Calu3 (cell line): ENCODE measurements around the gene ERC2. TPM values are rescaled to one million over a fixed set of nuclear protein-coding genes. Genes with fewer than 3 reads are reported as not detected.
"Not testable (repeated sequence)": the region's sequence is repeated elsewhere in the genome, so short reads cannot be mapped to it uniquely, and the experiment has no call there.

ENCODE experiments used
- Bru-seq: library from RNA; stranded (reverse); fragments of 400-500 nt; gene quantifications from one replicate; lab custom pipeline; 2021; lab: Mats Ljungman, UMichigan
- BruChase-seq, 2 experiments: library from RNA; stranded (reverse); fragments of 400-500 nt; gene quantifications; one replicate each; lab custom pipeline; 2021; lab: Mats Ljungman, UMichigan
- BruUV-seq: library from RNA; stranded (reverse); fragments of 400-500 nt; replicated peaks from 2 replicates; lab custom pipeline; 2021; lab: Mats Ljungman, UMichigan
- CTCF ChIA-PET: fragments of 300-600 bp; sonication (Branson Sonifier 250); formaldehyde crosslinking; loops from one replicate; lab custom pipeline; 2022; ENCODE audit warnings: antibody characterized with exemption; lab: Charles Lee
- DNase-seq: peaks from one replicate; pipeline ENCODE4 v3.0.0; 2022
- H3K27ac Mint-ChIP-seq: one replicate; pipeline ENCODE4 v1.8.0; 2022; ENCODE audit warnings: mixed read lengths; ENCODE audit not compliant: unreplicated experiment
- H3K27me3 Mint-ChIP-seq: one replicate; pipeline ENCODE4 v1.8.0; 2022; ENCODE audit warnings: mixed read lengths; ENCODE audit not compliant: unreplicated experiment
- H3K36me3 Mint-ChIP-seq: one replicate; pipeline ENCODE4 v1.8.0; 2022; ENCODE audit warnings: mild to moderate bottlenecking, moderate library complexity, mixed read lengths; ENCODE audit not compliant: insufficient read depth, unreplicated experiment
- H3K4me1 Mint-ChIP-seq: one replicate; pipeline ENCODE4 v1.8.0; 2022; ENCODE audit warnings: mild to moderate bottlenecking, low read depth, mixed read lengths; ENCODE audit not compliant: unreplicated experiment
- H3K4me3 Mint-ChIP-seq: one replicate; pipeline ENCODE4 v1.8.0; 2022; ENCODE audit warnings: mild to moderate bottlenecking, low read depth, moderate library complexity, mixed read lengths; ENCODE audit not compliant: unreplicated experiment
- H3K9me3 Mint-ChIP-seq: one replicate; pipeline ENCODE4 v1.8.0; 2022; ENCODE audit warnings: low read depth, mixed read lengths; ENCODE audit not compliant: unreplicated experiment
- CTCF ChIP-seq: fragments of 200-600 bp; IDR thresholded peaks from one replicate; pipeline ENCODE4 v1.8.0; 2022; ENCODE audit warnings: antibody characterized with exemption; ENCODE audit not compliant: unreplicated experiment
- intact Hi-C: fragments of 100-400 bp; cut with micrococcal nuclease; formaldehyde crosslinking; loops from one replicate; pipeline ENCODE4 v1.10.0; 2022; ENCODE audit not compliant: unreplicated experiment
- long read RNA-seq: library from polyadenylated mRNA; stranded (forward); transcript quantifications from one replicate; pipeline ENCODE4 v2.0.0, GENCODE V29; 2022
- total RNA-seq: library from RNA; stranded (reverse); gene quantifications from 2 replicates; pipeline ENCODE4 v1.2.3, GENCODE V29; 2022

The ERC2 gene
- total RNA-seq (0.73 and 1.3 TPM in 2 replicates), Bru-seq, nascent RNA (percentile 19 among the genes with signal in this experiment), BruChase-seq, experiment 1, labeled RNA remaining after a 6-hour chase (percentile 10 among the genes with signal in this experiment), BruChase-seq, experiment 2, labeled RNA remaining after a 2-hour chase (percentile 12 among the genes with signal in this experiment)
- long read RNA-seq, partial matches to known transcripts: 0 of 1 reads
- long read RNA-seq, other reads (novel, unspliced or antisense): 1 of 1 reads

- intact Hi-C loops: no loop called here
- Mint-ChIP-seq H3K27ac (no peak within 1 kb of the TSS), H3K27me3 (peaks cover 76% of the 10 kb centered on the region), H3K36me3 (no peaks in the 10 kb centered on the region), H3K4me3 (peak within 1 kb of the TSS; percentile 62), H3K4me1 (no peaks in the 10 kb centered on the region), H3K9me3 (no peaks in the 10 kb centered on the region)
- DNase-seq: peak; percentile 66
- CTCF ChIA-PET: interaction anchor here (0.6 kb wide), 1 partner anchor 384 kb away, joined by 9 read pairs; no protein-coding TSS in a partner anchor
- peak; percentile 17 for TF ChIP-seq CTCF
- no TSS peak for BruUV-seq
Observed at GRCh38 chr3:56468184-56469106, at the start of gene ERC2. ERC2 (minus strand) TSS chr3:56468467.

GRCh38 chr3:56502738-56503137 lies 34.5 kb upstream of the ERC2 start:
- CTCF ChIA-PET: no interaction called here
- H3K36me3 Mint-ChIP-seq: no peaks in the 10 kb centered on the region
- TF ChIP-seq CTCF: no peak
- BruUV-seq: no TSS peak
- no peak overlapping the region for H3K4me3 Mint-ChIP-seq
- H3K9me3 Mint-ChIP-seq: no peaks in the 10 kb centered on the region
- DNase-seq: no peak
- peaks cover 59% of the 10 kb centered on the region for H3K27me3 Mint-ChIP-seq
- H3K4me1 Mint-ChIP-seq: no peaks in the 10 kb centered on the region
- no peak overlapping the region for H3K27ac Mint-ChIP-seq
- intact Hi-C loops: no loop called here

GRCh38 chr3:56496376-56496775 lies 28.1 kb upstream of the ERC2 start:
- CTCF ChIA-PET, H3K36me3 Mint-ChIP-seq, H3K4me1 Mint-ChIP-seq, H3K9me3 Mint-ChIP-seq, BruUV-seq, H3K27ac Mint-ChIP-seq, H3K4me3 Mint-ChIP-seq, intact Hi-C loops, DNase-seq: not testable (repeated sequence)
- H3K27me3 Mint-ChIP-seq: peaks cover 73% of the 10 kb centered on the region

- Mint-ChIP-seq H3K36me3 (no peaks in the 10 kb centered on the region), H3K4me1 (no peaks in the 10 kb centered on the region), H3K27me3 (peaks cover 75% of the 10 kb centered on the region), H3K9me3 (no peaks in the 10 kb centered on the region), H3K4me3 (no peak overlapping the region), H3K27ac (no peak overlapping the region)
- intact Hi-C loops: loop anchor here (1.0 kb wide), 1 partner anchor 154 kb away; no protein-coding TSS in a partner anchor
- TF ChIP-seq CTCF: peak; percentile 78
- peak; percentile 79 for DNase-seq
- BruUV-seq: no TSS peak
- CTCF ChIA-PET: interaction anchor here (0.5 to 1.2 kb wide), 5 partner anchors 13 to 1322 kb away, joined by 3 to 6 read pairs (median 3); partner anchors contain the start of gene CCDC66
Observed at GRCh38 chr3:56494679-56495322, 26.5 kb upstream of the ERC2 start.
